Neuron (in vitro differentiated cells): Measurements from ENCODE around the gene LIX1.
A peak's percentile ranks its signal among the peaks of the same experiment; 100 is the strongest.
"Not testable (repeated sequence)": the region's sequence is repeated elsewhere in the genome, so short reads cannot be mapped to it uniquely, and the experiment has no call there.

Experiments used
- H2AFZ ChIP-seq: one replicate; pipeline ENCODE4 v1.6.1; 2013; ENCODE audit warnings: low read depth, mild to moderate bottlenecking, inconsistent platforms, low read length, moderate library complexity
- H3K27me3 ChIP-seq: one replicate; pipeline ENCODE4 v1.6.1; 2013; ENCODE audit warnings: low read length; ENCODE audit not compliant: insufficient read depth
- H3K36me3 ChIP-seq: one replicate; pipeline ENCODE4 v1.6.1; 2013; ENCODE audit warnings: low read length; ENCODE audit not compliant: insufficient read depth
- H3K4me1 ChIP-seq: one replicate; pipeline ENCODE4 v1.6.1; 2013; ENCODE audit warnings: low read length; ENCODE audit not compliant: insufficient read depth
- H3K4me3 ChIP-seq: 2 replicates; pipeline ENCODE4 v1.5.1; 2013; ENCODE audit warnings: mild to moderate bottlenecking, low read length, moderate library complexity
- H3K9me3 ChIP-seq: one replicate; pipeline ENCODE4 v1.6.1; 2013; ENCODE audit warnings: low read length

The LIX1 gene

DNA sequence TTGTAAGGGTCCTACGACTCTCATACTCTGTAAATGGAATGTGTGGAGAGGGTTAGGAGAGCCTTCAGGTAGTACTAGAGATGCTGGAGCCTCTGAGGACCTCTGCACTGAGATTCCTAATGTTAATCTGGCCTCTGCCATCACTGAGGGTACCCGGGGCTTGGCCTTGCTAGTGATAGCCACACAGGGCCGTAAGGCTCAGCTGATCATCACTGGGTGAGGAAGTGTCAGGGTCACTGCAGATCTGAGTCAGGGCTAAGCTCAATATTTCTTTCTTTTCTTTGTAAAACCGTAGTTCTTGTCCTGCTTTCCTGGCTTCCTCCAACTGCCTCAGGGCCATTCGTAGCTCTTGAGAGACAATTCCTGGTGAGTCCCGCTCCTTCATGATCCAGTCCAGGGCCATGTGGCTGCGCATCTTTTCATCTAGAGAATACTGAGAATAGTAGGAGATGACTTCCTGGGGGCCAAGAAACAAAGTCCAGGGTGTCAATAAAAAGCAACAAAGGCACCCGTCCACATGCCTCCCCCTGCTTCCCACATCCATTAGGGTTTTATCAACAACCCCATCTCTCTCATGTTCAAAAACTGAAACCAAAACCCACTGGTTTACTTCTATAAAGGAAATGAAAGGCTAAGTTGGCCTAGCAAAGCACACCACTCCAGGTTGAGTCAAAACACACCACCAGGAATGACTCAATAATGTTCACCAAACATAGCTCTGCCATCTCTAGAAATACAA lies 47.7 kb downstream of the LIX1 start:
- peaks cover 17% of the 10 kb centered on the region for H3K36me3 ChIP-seq
- H3K9me3 ChIP-seq = no peaks in the 10 kb centered on the region
- H3K4me1 ChIP-seq = no peaks in the 10 kb centered on the region
- no peak overlapping the region for H2AFZ ChIP-seq
- no peaks in the 10 kb centered on the region for H3K27me3 ChIP-seq
- no peak overlapping the region for H3K4me3 ChIP-seq

DNA sequence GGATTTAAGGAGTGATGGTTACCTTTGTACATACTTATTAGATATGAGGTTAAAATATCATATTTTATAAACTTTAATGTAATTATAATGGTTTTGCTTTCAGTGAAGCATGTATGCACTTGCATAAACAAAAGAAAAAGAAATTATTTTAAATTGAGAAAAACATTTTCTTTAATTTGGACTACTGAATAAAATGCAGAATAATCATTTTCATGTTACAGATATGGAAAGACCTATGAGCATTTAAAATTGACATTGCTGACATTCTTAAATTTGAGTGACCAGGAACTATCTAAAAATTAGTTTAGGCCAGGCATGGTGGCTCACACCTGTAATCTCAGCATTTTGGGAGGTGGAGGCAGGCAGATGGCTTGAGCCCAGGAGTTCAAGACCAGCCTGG lies 49.2 kb downstream of the LIX1 start:
- H3K4me1 ChIP-seq = no peaks in the 10 kb centered on the region
- H3K27me3 ChIP-seq = no peaks in the 10 kb centered on the region
- no peaks in the 10 kb centered on the region for H3K9me3 ChIP-seq
- H2AFZ ChIP-seq = no peak overlapping the region
- no peak overlapping the region for H3K4me3 ChIP-seq
- peaks cover 17% of the 10 kb centered on the region for H3K36me3 ChIP-seq

DNA sequence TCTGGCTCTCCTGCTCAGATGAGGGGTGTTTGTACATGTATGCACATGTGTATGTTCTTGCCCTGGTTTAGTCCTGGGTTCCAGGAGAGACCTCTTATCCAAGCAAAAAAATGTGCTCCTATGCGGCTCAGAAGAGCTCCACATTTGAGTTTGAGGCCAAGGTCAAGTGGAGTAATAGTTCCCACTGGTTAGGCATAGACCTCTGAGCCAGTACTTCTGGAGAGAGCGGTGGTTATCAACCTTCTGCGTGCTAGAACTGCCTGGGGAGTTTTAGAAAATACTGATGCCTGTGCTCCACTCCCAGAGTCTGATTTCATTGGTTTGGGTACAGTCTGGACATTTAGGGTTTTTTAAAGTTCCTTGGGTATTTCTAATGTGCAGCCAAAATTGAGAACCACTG lies 51.5 kb downstream of the LIX1 start:
- H3K4me1 ChIP-seq = no peaks in the 10 kb centered on the region
- H3K27me3 ChIP-seq = no peaks in the 10 kb centered on the region
- peaks cover 15% of the 10 kb centered on the region for H3K36me3 ChIP-seq
- H2AFZ ChIP-seq = no peak overlapping the region
- H3K4me3 ChIP-seq = no peak overlapping the region
- H3K9me3 ChIP-seq = no peaks in the 10 kb centered on the region

DNA sequence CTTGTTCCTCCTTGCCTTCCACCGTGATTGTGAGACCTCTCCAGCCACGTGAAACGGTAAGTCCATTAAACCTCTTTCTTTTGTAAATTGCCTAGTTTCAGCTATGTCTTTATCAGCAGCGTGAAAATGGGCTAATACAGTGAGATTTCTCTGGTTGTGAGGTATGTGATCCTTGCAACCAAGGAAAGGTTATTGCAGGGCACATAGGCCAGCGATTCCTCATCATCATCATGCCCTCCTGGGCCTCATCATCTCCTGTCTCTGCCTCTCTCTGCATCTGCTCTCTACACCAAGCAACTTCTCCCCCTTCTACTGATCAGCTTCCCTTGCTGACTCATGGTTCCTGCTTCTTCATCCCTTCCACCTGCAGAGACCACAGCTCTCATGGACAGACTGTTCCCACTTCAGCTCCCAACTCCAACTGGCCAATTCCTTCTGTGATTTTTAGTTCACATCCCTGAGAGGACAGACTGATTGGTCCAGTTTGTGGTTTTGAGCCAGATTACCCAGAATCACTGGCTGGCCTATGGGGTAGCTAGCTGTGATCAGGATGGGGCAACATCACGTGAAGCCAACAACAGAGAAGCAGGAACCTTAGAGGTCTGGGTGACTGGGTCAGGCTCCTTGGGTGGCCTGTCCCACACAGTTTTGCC lies 53.1 kb downstream of the LIX1 start:
- Histone ChIP-seq H3K4me3 (no peak overlapping the region), H2AFZ (no peak overlapping the region), H3K36me3 (peaks cover 2% of the 10 kb centered on the region), H3K4me1 (no peaks in the 10 kb centered on the region), H3K27me3 (no peaks in the 10 kb centered on the region), H3K9me3 (peaks cover 4% of the 10 kb centered on the region)

DNA sequence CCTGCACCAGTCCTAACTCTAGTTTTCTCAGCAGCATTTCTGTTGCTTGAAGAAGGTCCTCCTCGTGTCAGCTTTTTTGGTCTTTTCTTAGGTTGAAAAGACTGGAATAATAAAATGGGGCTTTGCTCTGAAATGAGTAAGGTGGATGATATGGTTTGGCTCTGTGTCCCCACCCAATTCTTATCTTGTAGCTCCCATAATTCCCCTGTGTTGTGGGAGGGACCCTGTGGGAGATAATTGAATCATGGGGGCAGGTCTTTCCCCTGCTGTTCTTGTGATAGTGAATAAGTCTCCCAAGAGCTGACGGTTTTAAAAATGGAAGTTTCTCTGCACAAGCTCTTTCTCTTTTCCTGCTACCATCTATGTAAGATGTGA lies 53.6 kb downstream of the LIX1 start:
- no peak overlapping the region for H2AFZ ChIP-seq
- no peaks in the 10 kb centered on the region for H3K27me3 ChIP-seq
- H3K9me3 ChIP-seq = peaks cover 5% of the 10 kb centered on the region
- H3K4me1 ChIP-seq = no peaks in the 10 kb centered on the region
- H3K36me3 ChIP-seq = no peaks in the 10 kb centered on the region
- H3K4me3 ChIP-seq = no peak overlapping the region

DNA sequence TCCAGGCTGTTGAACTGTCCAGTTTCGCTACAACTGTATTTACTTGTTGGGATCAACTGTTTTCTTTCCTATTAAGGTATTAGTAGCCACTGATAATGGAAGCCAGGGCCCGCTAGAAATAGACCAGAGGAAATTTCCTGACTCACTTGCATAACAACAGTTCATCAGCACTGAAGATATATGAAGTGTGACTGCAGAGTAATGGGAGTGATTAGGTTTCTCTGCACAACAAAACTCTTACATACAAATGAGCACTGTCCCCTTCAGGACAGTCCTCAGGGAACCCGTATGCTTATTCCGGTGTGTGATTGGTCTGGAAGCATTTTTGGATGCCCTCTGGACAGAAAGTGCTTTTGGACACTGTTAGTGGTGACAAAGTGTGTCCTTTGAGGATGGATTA lies 55.3 kb downstream of the LIX1 start:
- peaks cover 5% of the 10 kb centered on the region for H3K9me3 ChIP-seq
- H3K4me3 ChIP-seq = no peak overlapping the region
- H3K36me3 ChIP-seq = no peaks in the 10 kb centered on the region
- H2AFZ ChIP-seq = no peak overlapping the region
- no peaks in the 10 kb centered on the region for H3K4me1 ChIP-seq
- H3K27me3 ChIP-seq = no peaks in the 10 kb centered on the region

DNA sequence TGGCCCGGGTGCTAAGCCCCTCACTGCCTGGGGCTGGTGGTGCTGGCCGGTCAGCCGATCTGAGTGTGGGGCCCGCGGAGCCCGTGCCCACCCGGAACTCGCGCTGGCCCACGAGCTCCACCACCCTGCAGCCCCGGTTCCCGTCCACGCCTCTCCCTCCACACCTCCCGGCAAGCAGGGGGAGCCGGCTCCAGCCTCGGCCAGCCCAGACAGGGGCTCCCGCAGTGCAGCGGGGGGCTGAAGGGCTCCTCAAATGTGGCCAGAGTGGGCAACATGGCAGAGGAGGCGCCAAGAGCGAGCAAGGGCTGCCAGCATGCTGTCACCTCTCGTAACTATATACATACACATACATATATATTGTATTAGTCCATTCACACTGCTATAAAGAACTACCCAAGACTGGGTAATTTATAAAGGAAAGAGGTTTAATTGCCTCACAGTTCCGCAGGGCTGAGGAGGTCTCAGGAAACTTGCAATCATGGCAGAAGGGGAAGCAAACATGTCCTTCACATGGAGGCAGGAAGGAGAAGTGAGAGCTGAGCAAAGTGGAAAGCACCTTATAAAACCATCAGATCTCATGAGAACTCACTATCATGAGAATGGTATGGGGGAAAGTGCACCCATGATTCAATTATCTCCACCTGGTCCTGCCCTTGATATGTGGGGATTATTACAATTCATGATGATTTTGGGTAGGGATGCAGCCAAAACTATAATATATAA lies 56.8 kb downstream of the LIX1 start:
- peaks cover 5% of the 10 kb centered on the region for H3K9me3 ChIP-seq
- no peaks in the 10 kb centered on the region for H3K4me1 ChIP-seq
- no peaks in the 10 kb centered on the region for H3K36me3 ChIP-seq
- no peak overlapping the region for H2AFZ ChIP-seq
- H3K27me3 ChIP-seq = no peaks in the 10 kb centered on the region
- H3K4me3 ChIP-seq = no peak overlapping the region

DNA sequence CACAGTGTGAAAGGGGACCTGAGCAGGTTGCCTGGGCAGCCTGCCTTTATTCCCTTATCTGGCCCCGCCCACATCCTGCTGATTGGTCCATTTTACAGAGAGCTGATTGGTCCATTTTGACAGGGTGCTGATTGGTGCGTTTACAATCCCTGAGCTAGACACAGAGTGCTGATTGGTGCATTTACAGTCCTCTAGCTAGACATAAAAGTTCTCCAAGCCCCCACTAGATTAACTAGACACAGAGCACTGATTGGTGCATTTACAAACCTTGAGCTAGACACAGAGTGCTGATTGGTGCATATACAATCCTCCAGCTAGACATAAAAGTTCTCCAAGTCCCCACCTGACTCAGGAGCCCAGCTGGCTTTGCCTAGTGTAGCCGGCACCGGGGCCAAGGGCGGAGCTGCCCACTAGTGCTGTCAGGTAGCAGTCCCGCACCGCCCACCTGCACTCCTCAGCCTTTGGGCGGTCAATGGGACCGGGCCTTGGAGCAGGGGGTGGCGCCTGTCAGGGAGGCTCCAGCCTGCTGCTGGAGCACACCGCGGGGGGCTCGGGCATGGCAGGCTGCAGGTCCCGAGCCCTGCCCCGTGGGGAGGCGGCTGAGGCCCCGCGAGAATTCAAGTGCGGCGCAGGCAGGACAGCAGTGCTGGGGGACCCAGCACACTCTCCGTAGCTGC lies 57.5 kb downstream of the LIX1 start:
- not testable (repeated sequence) for H3K27me3 ChIP-seq, H3K4me3 ChIP-seq, H3K9me3 ChIP-seq, H3K4me1 ChIP-seq, H2AFZ ChIP-seq, H3K36me3 ChIP-seq

DNA sequence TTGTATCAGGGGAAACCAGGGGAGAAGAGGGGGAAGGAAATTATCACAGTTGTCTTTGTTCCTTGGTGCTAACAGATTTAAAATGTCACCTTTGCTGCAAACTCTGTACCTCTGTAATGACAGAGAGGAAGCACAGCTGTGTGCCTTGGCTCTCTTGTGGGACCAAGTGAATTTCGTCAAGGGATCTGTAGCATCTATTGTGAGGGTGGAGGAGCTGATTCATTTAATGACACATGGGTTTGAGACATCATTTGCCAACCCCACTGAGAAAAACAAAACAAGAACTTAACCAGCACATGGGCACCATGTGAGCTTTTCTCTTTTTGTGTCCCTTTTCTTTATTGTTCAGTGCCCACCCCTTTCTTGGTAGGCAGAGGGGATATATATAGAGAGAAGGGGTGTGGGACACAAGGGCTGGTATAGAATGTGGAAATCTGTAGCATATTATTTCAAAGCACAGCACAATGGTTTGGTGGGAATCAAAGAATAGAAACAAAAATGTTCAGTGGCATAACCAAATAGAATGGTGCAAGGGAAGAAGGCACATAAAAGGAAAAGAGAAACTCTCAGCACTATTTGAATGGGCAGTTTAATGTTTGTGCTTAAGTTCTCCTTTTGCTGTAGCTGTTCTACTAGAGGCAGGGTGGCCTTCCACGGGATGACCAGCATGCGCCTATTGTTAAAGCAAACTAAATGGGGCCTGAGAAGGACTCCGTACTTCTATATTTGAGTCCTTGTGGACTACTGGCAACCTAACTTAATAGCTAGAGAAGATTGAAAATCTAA lies 63.3 kb downstream of the LIX1 start:
- Histone ChIP-seq H3K4me3 (no peak overlapping the region), H3K27me3 (no peaks in the 10 kb centered on the region), H3K4me1 (peaks cover 9% of the 10 kb centered on the region), H3K9me3 (peaks cover under 1% of the 10 kb centered on the region), H3K36me3 (no peaks in the 10 kb centered on the region), H2AFZ (peak overlapping the region; percentile 28)

DNA sequence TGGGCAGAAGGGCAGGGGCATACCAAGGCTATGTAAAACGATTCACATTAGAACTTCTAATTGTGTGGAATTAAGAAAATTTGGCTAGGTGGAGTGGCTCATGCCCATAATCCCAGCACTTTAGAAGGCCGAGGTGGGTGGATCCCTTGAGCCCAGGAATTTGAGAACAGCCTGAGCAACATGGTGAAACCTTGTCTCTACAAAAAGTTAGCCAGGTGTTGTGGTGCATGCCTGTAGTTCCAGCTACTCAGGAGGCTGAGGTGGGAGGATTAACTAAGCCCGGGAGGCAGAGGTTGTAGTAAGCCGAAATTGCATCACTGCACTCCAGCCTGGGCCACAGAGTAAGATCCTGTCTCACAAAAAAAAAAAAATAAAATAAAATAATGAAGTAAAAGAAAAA lies 65.2 kb downstream of the LIX1 start:
- no peak overlapping the region for H2AFZ ChIP-seq
- H3K36me3 ChIP-seq = no peaks in the 10 kb centered on the region
- H3K4me3 ChIP-seq = no peak overlapping the region
- H3K27me3 ChIP-seq = no peaks in the 10 kb centered on the region
- H3K9me3 ChIP-seq = no peaks in the 10 kb centered on the region
- H3K4me1 ChIP-seq = peaks cover 9% of the 10 kb centered on the region

DNA sequence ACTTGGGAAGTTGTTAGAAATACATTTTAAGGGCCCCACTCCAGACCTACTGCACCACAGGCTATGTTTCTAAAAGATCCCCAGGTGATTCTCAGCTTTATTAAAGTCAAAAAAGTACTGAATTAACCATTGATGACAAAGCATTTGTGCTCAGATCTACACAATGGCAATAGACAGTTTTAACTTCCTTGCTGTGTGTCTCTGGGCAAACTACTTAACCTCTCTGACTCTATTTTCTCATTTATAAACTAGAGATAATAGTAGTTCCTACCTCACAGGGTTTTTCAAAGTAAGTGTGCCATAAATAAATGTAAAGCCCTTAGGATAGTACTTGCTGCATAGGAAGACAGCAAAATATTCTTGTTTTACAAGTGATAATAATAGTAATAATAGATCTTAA lies 66.3 kb downstream of the LIX1 start:
- H3K36me3 ChIP-seq = no peaks in the 10 kb centered on the region
- no peaks in the 10 kb centered on the region for H3K27me3 ChIP-seq
- H2AFZ ChIP-seq = no peak overlapping the region
- H3K4me1 ChIP-seq = peaks cover 9% of the 10 kb centered on the region
- no peak overlapping the region for H3K4me3 ChIP-seq
- H3K9me3 ChIP-seq = no peaks in the 10 kb centered on the region

DNA sequence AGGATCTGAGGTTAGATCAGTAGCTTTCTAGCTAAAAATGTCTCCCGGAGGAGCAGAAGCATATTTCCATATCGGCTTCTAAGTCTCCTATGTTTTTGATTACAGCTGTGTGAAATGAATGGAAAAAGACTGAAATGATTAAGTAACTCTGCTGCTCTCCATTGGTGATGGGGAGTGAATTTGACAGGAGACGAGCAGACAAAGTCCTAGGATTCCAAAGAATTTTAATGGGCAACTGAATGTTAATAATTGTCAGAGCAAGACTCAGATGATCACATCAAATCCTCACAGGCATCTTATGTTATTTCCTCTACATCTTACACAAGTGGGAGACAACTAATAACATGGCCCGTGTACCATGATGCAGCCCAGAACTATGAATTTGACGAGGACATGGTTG lies 66.8 kb downstream of the LIX1 start:
- no peaks in the 10 kb centered on the region for H3K27me3 ChIP-seq
- H3K4me1 ChIP-seq = peaks cover 9% of the 10 kb centered on the region
- H3K36me3 ChIP-seq = no peaks in the 10 kb centered on the region
- H3K4me3 ChIP-seq = no peak overlapping the region
- no peak overlapping the region for H2AFZ ChIP-seq
- no peaks in the 10 kb centered on the region for H3K9me3 ChIP-seq
